ENCODE data around the gene VPS26A. TPM values are rescaled to one million over a fixed set of nuclear protein-coding genes. Genes with fewer than 3 reads are reported as not detected.
A peak's percentile ranks its signal among the peaks of the same experiment; 100 is the strongest.

VPS26A gene
- polyA plus RNA-seq, 1 experiment, result 44.4 TPM

GRCh38 chr10:69089638-69090599, 34.1 kb upstream of the VPS26A start:
- H3K27ac ChIP-seq (ENCODE audit: low read depth, low read length), result peak overlapping the region; percentile 39
- no peaks in the 10 kb centered on the region for H3K9me3 ChIP-seq (ENCODE audit: control insufficient read depth, insufficient read depth, low read length)
- no peak for TF ChIP-seq CTCF (IDR thresholded peaks at IDR 0.05; ENCODE audit: low read depth, low read length)
- H3K27me3 ChIP-seq (ENCODE audit: control insufficient read depth, insufficient read depth, low read length), result no peaks in the 10 kb centered on the region
- ChIA-PET POLR2A (no interaction called here), CTCF (interaction anchor here (6.0 kb wide), 1 partner anchor 84 kb away, joined by 138 read pairs; no protein-coding TSS in a partner anchor)
- DNase-seq (ENCODE audit: low read depth, low spot score), result no peak
- H3K4me3 ChIP-seq (ENCODE audit: low read depth, low read length), result peak overlapping the region; percentile 20; the same call in 1 of the 2 replicates

GRCh38 chr10:69090685-69091084, 33.3 kb upstream of the VPS26A start:
- H3K9me3 ChIP-seq (ENCODE audit: control insufficient read depth, insufficient read depth, low read length), result no peaks in the 10 kb centered on the region
- CTCF ChIA-PET, result interaction anchor here (0.8 to 6.0 kb wide), 2 partner anchors 84 to 95 kb away, joined by 4 to 138 read pairs; no protein-coding TSS in a partner anchor
- H3K27ac ChIP-seq (ENCODE audit: low read depth, low read length), result no peak overlapping the region
- no peak for DNase-seq (ENCODE audit: low read depth, low spot score)
- no peak overlapping the region for H3K4me3 ChIP-seq (ENCODE audit: low read depth, low read length)
- POLR2A ChIA-PET, result no interaction called here
- no peak for TF ChIP-seq CTCF (IDR thresholded peaks at IDR 0.05; ENCODE audit: low read depth, low read length)
- H3K27me3 ChIP-seq (ENCODE audit: control insufficient read depth, insufficient read depth, low read length), result no peaks in the 10 kb centered on the region

GRCh38 chr10:69091143-69091651, 32.8 kb upstream of the VPS26A start:
- H3K27ac ChIP-seq (ENCODE audit: low read depth, low read length), result no peak overlapping the region
- ChIA-PET CTCF (interaction anchor here (0.8 to 6.0 kb wide), 3 partner anchors 31 to 95 kb away, joined by 4 to 138 read pairs (median 4); no protein-coding TSS in a partner anchor), POLR2A (no interaction called here)
- DNase-seq (ENCODE audit: low read depth, low spot score), result no peak
- H3K9me3 ChIP-seq (ENCODE audit: control insufficient read depth, insufficient read depth, low read length), result no peaks in the 10 kb centered on the region
- TF ChIP-seq CTCF (IDR thresholded peaks at IDR 0.05; ENCODE audit: low read depth, low read length), result no peak
- H3K4me3 ChIP-seq (ENCODE audit: low read depth, low read length), result no peak overlapping the region
- H3K27me3 ChIP-seq (ENCODE audit: control insufficient read depth, insufficient read depth, low read length), result no peaks in the 10 kb centered on the region

- no peak overlapping the region for H3K27ac ChIP-seq (ENCODE audit: low read depth, low read length)
- H3K4me3 ChIP-seq (ENCODE audit: low read depth, low read length), result no peak overlapping the region
- ChIA-PET POLR2A (no interaction called here), CTCF (interaction anchor here (0.6 to 6.0 kb wide), 38 partner anchors 8 to 736 kb away, joined by 3 to 138 read pairs (median 4); partner anchors contain the start of gene DDX21)
- H3K9me3 ChIP-seq (ENCODE audit: control insufficient read depth, insufficient read depth, low read length), result no peaks in the 10 kb centered on the region
- no peaks in the 10 kb centered on the region for H3K27me3 ChIP-seq (ENCODE audit: control insufficient read depth, insufficient read depth, low read length)
- peak; percentile 68 for DNase-seq (ENCODE audit: low read depth, low spot score)
- TF ChIP-seq CTCF (IDR thresholded peaks at IDR 0.05; ENCODE audit: low read depth, low read length), result peak; percentile 74
These were observed 30.8 kb upstream of the VPS26A start for GRCh38 chr10:69092959-69093850.
